B cell (primary cell): ENCODE results near the gene SMTNL1. TPM values are rescaled to one million over a fixed set of nuclear protein-coding genes. Genes with fewer than 3 reads are reported as not detected.

Source experiments
- ATAC-seq: fragments of 200-7000 bp; cut with Tn5 transposase; one replicate; pipeline ENCODE4 v1.10.0; 2021; ENCODE audit warnings: low read depth, mild to moderate bottlenecking, moderate number of reproducible peaks, moderate library complexity
- CTCF ChIA-PET: fragments of 350-600 bp; sonication (Branson Sonifier 250); formaldehyde crosslinking; loops from one replicate; lab custom pipeline; 2021; ENCODE audit warnings: antibody characterized with exemption, inconsistent platforms; lab: Charles Lee
- POLR2A ChIA-PET: fragments of 350-600 bp; sonication (Branson Sonifier 250); formaldehyde crosslinking; loops from one replicate; lab custom pipeline; 2021; ENCODE audit warnings: antibody characterized with exemption; lab: Charles Lee
- DNase-seq: peaks from one replicate; pipeline ENCODE4 v3.0.0; 2013
- H2AFZ ChIP-seq: 2 replicates; pipeline ENCODE4 v1.6.1; 2012; ENCODE audit warnings: mild to moderate bottlenecking, low read depth, low read length; ENCODE audit not compliant: insufficient read depth, poor library complexity, severe bottlenecking
- H3K27ac ChIP-seq, 2 donors: 1 replicate in 1 of 2; 2 replicates in 1 of 2; pipeline ENCODE4 v1.5.1; 2012 to 2013; ENCODE audit warnings: low read length in 2 of 2, mild to moderate bottlenecking in 2 of 2, moderate library complexity in 1 of 2
- H3K27me3 ChIP-seq, 4 experiments: fragments of 200-600 bp in 1 of 4; sonication (generic) in 1 of 4; replicated peaks in 1 of 4; 1 replicate in 2 of 4; 2 replicates in 2 of 4; pipeline versions ENCODE4 v1.6.1 to v1.7.0; 2013 to 2016; ENCODE audit warnings: low read length in 3 of 4, mild to moderate bottlenecking in 2 of 4, mixed read lengths in 1 of 4, moderate library complexity in 1 of 4; ENCODE audit not compliant: insufficient read depth in 4 of 4, control insufficient read depth in 3 of 4; ENCODE audit errors: control extremely low read depth in 1 of 4
- H3K36me3 ChIP-seq, 2 experiments: replicated peaks in 1 of 2; 1 replicate in 1 of 2; 2 replicates in 1 of 2; pipeline versions ENCODE4 v1.6.1 to v1.7.1; 2013; ENCODE audit warnings: low read length in 1 of 2; ENCODE audit not compliant: insufficient read depth in 2 of 2, control insufficient read depth in 1 of 2; ENCODE audit errors: control extremely low read depth in 1 of 2, extremely low read depth in 1 of 2
- H3K4me1 ChIP-seq, 2 donors: fragments of 200-600 bp in 1 of 2; sonication (generic) in 1 of 2; 1 replicate in 1 of 2; 2 replicates in 1 of 2; pipeline versions ENCODE4 v1.5.1 to v1.6.1; 2013 to 2017; ENCODE audit warnings: low read length in 2 of 2; ENCODE audit not compliant: control insufficient read depth in 2 of 2, insufficient read depth in 2 of 2
- H3K4me2 ChIP-seq: replicated peaks from 2 replicates; pipeline ENCODE3; 2012; ENCODE audit warnings: mild to moderate bottlenecking, low read depth, low read length; ENCODE audit not compliant: poor library complexity, severe bottlenecking
- H3K4me3 ChIP-seq, 5 experiments: fragments of 200-600 bp in 1 of 5; sonication (generic) in 1 of 5; 1 replicate in 3 of 5; 2 replicates in 2 of 5; pipeline versions ENCODE4 v1.5.1 to v1.7.0; 2011 to 2016; ENCODE audit warnings: low read length in 4 of 5, mild to moderate bottlenecking in 4 of 5, low read depth in 2 of 5, control low read depth in 1 of 5, moderate library complexity in 1 of 5; ENCODE audit not compliant: insufficient read depth in 1 of 5; ENCODE audit errors: control extremely low read depth in 1 of 5, extremely low read depth in 1 of 5
- H3K79me2 ChIP-seq: fragments of 200-600 bp; sonication (generic); one replicate; pipeline ENCODE4 v1.6.0; 2016; ENCODE audit warnings: low read length; ENCODE audit not compliant: control insufficient read depth, insufficient read depth
- H3K9ac ChIP-seq: fragments of 200-600 bp; sonication (generic); 2 replicates; pipeline ENCODE4 v1.6.1; 2017; ENCODE audit warnings: mild to moderate bottlenecking, low read length, moderate library complexity
- H3K9me3 ChIP-seq, 3 donors: one replicate each; pipeline versions ENCODE4 v1.6.1 to v1.7.1; 2013; ENCODE audit warnings: low read length in 2 of 3; ENCODE audit not compliant: control insufficient read depth in 2 of 3, insufficient read depth in 1 of 3; ENCODE audit errors: control extremely low read depth in 1 of 3
- H4K20me1 ChIP-seq: 2 replicates; pipeline ENCODE4 v1.6.0; 2012; ENCODE audit warnings: mild to moderate bottlenecking, low read length; ENCODE audit not compliant: insufficient read depth, control insufficient read depth, poor library complexity, severe bottlenecking
- H3K27ac Mint-ChIP-seq: one replicate; pipeline ENCODE4 v1.8.0; 2021; ENCODE audit warnings: mixed read lengths
- H3K27me3 Mint-ChIP-seq: one replicate; pipeline ENCODE4 v1.8.0; 2021; ENCODE audit warnings: mixed read lengths
- H3K4me1 Mint-ChIP-seq: one replicate; pipeline ENCODE4 v1.8.0; 2021; ENCODE audit warnings: mixed read lengths
- H3K4me3 Mint-ChIP-seq: one replicate; pipeline ENCODE4 v1.8.0; 2021; ENCODE audit warnings: mixed read lengths
- H3K9me3 Mint-ChIP-seq: one replicate; pipeline ENCODE4 v1.8.0; 2022; ENCODE audit warnings: mixed read lengths; ENCODE audit not compliant: insufficient read depth
- CTCF ChIP-seq: fragments of 200-600 bp; IDR thresholded peaks from one replicate; pipeline ENCODE4 v1.8.0; 2022; ENCODE audit warnings: antibody characterized with exemption, mild to moderate bottlenecking
- EZH2 ChIP-seq: IDR thresholded peaks from 2 replicates; pipeline ENCODE4 v1.6.1; 2012; ENCODE audit warnings: borderline replicate concordance, low read depth, mild to moderate bottlenecking, moderate library complexity, low read length; ENCODE audit not compliant: insufficient read depth, poor library complexity, severe bottlenecking
- WGBS: methylation state at CpG from one replicate; pipeline ENCODE4 v1.1.5; 2013; ENCODE audit warnings: missing lambda C conversion rate; ENCODE audit not compliant: insufficient coverage; 5-methylcytosine and 5-hydroxymethylcytosine counted together
- intact Hi-C: fragments of 100-400 bp; cut with micrococcal nuclease; formaldehyde crosslinking; loops from one replicate; pipeline ENCODE4 v1.10.0; 2022
- polyA plus RNA-seq: library from polyadenylated mRNA; depleted of rRNA; stranded (reverse); fragments of >200 nt; gene quantifications from 2 replicates; pipeline ENCODE4 v1.2.3, GENCODE V29; 2012
- total RNA-seq, 2 donors: library from RNA; stranded (reverse); fragments of 120-200 nt in 1 of 2; gene quantifications; 1 replicate in 1 of 2; 2 replicates in 1 of 2; pipeline versions ENCODE4 v1.2.3 to v1.2.4, GENCODE V29; 2013 to 2022

The SMTNL1 gene
- total and polyA plus RNA-seq, 2 donors (not counting 1 experiment from before 2014, with no cell fraction given): not detected

GRCh38 chr11:57542582-57542981, 5.2 kb downstream of the SMTNL1 start:
- Mint-ChIP-seq H3K4me1 (peaks cover 6% of the 10 kb centered on the region), H3K27me3 (no peaks in the 10 kb centered on the region), H3K27ac (no peak overlapping the region), H3K4me3 (no peak overlapping the region), H3K9me3 (no peaks in the 10 kb centered on the region)
- intact Hi-C loops: no loop called here
- Histone ChIP-seq H3K4me2 (no peak overlapping the region), H3K9ac (no peak overlapping the region), H3K36me3 (no peaks in the 10 kb centered on the region), H2AFZ (no peak overlapping the region), H3K27me3 (no peaks in the 10 kb centered on the region), H4K20me1 (no peaks in the 10 kb centered on the region), H3K27ac (no peak overlapping the region), H3K4me1 (peaks cover 6 to 9% of the 10 kb centered on the region in 2 donors), H3K79me2 (no peaks in the 10 kb centered on the region), H3K9me3 (no peaks in the 10 kb centered on the region), H3K4me3 (no peak overlapping the region)
- 92% methylated on average over 4 of the region's 4 CpGs for whole genome bisulfite sequencing
- no peak for DNase-seq
- POLR2A ChIA-PET: no interaction called here
- TF ChIP-seq EZH2 (no peak), CTCF (no peak)
- ATAC-seq: no peak
- CTCF ChIA-PET: interaction anchor here (0.7 to 1.1 kb wide), 2 partner anchors 26 to 98 kb away, joined by 3 read pairs; no protein-coding TSS in a partner anchor

GRCh38 chr11:57543593-57543992, 6.2 kb downstream of the SMTNL1 start:
- Histone ChIP-seq H3K4me3 (no peak overlapping the region), H3K9me3 (no peaks in the 10 kb centered on the region), H3K4me2 (no peak overlapping the region), H3K79me2 (no peaks in the 10 kb centered on the region), H3K27me3 (no peaks in the 10 kb centered on the region), H3K27ac (no peak overlapping the region), H4K20me1 (no peaks in the 10 kb centered on the region), H3K9ac (no peak overlapping the region), H3K4me1 (peaks cover 11 to 16% of the 10 kb centered on the region in 2 donors), H3K36me3 (no peaks in the 10 kb centered on the region), H2AFZ (no peak overlapping the region)
- WGBS: 97% methylated on average over 6 of the region's 6 CpGs
- CTCF ChIA-PET: interaction anchor here (0.6 to 1.5 kb wide), 3 partner anchors 23 to 117 kb away, joined by 3 read pairs; no protein-coding TSS in a partner anchor
- ATAC-seq (no peak), DNase-seq (no peak)
- TF ChIP-seq CTCF (no peak), EZH2 (no peak)
- Mint-ChIP-seq H3K27me3 (no peaks in the 10 kb centered on the region), H3K4me3 (no peak overlapping the region), H3K27ac (peak overlapping the region; percentile 15), H3K4me1 (peaks cover 14% of the 10 kb centered on the region), H3K9me3 (no peaks in the 10 kb centered on the region)
- POLR2A ChIA-PET: no interaction called here
- intact Hi-C loops: no loop called here
